ENCODE results near the gene TCN2. TPM values are rescaled to one million over a fixed set of nuclear protein-coding genes. Genes with fewer than 3 reads are reported as not detected.

TCN2 gene
- total RNA-seq, 1 donor from 2014 or later = 0.68 TPM

DNA sequence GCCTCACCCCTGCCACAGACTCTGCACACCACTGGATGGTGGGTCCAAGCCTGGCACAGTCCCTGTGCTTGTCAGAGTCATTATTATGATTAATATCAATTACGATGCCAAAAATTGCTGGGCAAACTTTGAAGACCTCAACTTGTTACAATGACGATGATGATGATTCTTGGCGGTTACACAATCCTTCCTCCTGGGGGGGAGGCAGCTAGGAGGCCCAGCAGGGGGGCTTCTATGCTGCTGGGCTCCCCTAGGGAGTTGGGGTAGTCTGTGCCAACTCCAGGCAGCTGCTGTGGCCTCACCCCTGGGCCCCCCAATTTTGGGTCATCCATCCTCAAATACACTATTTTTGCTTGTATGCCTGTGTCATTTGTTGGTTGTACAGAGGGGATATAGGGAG is 40.6 kb downstream of the TCN2 start:
- intact Hi-C loops (cut with micrococcal nuclease) = loop anchor here (5.0 kb wide), 1 partner anchor 40 kb away; the partner anchor contains the start of gene TCN2
- no peak overlapping the region for H3K4me3 Mint-ChIP-seq (ENCODE audit: low read depth)
- peaks cover 49% of the 10 kb centered on the region for H3K4me1 Mint-ChIP-seq (ENCODE audit: low read depth)

DNA sequence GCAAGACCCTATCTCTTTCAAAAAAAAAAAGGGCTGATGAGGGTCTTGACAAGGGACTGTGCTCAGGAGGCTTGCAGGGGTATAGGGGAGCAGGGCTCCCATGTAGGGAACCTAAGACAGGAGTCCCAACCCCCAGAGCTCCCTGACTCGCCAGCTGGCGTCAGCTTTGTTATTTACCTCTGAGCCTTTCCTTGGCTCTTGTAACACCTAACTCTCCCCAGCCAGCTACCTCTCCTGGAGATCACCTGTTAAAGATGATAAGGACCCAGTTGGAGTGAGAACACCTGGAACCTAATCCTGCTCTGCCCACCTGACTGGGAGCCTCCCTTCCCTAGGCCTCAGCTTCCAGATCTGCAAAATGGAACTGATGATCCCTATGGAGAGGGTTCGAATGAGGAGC is 41.9 kb downstream of the TCN2 start:
- Mint-ChIP-seq H3K4me3 (ENCODE audit: low read depth) (no peak overlapping the region), H3K36me3 (ENCODE audit: low read depth) (peaks cover 9% of the 10 kb centered on the region), H3K27ac (peak overlapping the region; percentile 83), H3K27me3 (ENCODE audit: low read depth) (no peaks in the 10 kb centered on the region), H3K9me3 (no peaks in the 10 kb centered on the region), H3K4me1 (ENCODE audit: low read depth) (peaks cover 45% of the 10 kb centered on the region)
- DNase-seq (ENCODE audit: low spot score) = no peak
- intact Hi-C loops (cut with micrococcal nuclease) = loop anchor here (1.0 to 5.0 kb wide), 4 partner anchors 14 to 93 kb away; partner anchors contain the start of genes DUSP18, SLC35E4 and TCN2

More for the DNA sequence above, 40.6 kb downstream of the TCN2 start:
- DNase-seq (ENCODE audit: low spot score) = no peak
- H3K27me3 Mint-ChIP-seq (ENCODE audit: low read depth) = no peaks in the 10 kb centered on the region
- H3K27ac Mint-ChIP-seq = no peak overlapping the region
- H3K9me3 Mint-ChIP-seq = no peaks in the 10 kb centered on the region
- H3K36me3 Mint-ChIP-seq (ENCODE audit: low read depth) = peaks cover 9% of the 10 kb centered on the region

DNA sequence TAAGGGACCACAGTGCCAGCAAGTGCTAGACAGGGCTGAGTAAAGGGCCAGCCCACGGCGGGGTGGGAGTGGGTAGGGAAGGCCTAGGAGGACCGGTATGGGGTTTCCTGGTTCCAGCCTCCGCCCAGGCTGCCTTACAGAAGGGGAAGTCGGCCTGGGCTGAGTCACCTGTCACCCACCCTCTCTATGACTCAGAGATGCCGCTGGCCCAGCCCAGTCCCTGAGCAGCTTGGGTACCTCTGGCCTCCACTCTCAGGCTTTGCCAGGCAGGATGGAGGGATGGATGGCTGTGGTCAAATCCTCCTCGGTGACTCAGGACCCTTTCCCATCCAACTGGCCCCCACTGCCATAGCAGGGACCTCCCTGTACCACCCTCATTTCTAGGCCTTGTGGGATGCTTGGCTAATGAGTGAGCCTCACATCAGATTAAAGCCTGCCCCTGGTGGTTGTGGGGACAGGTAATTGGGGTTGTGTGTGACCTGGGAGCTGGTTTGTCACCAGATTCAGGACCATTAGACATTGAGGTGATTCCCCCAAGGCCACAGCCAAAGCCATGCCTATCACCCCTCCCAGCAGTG is 42.5 kb downstream of the TCN2 start:
- H3K4me3 Mint-ChIP-seq (ENCODE audit: low read depth) = no peak overlapping the region
- H3K27me3 Mint-ChIP-seq (ENCODE audit: low read depth) = no peaks in the 10 kb centered on the region
- peak overlapping the region; percentile 83 for H3K27ac Mint-ChIP-seq
- H3K36me3 Mint-ChIP-seq (ENCODE audit: low read depth) = peaks cover 12% of the 10 kb centered on the region
- intact Hi-C loops (cut with micrococcal nuclease) = loop anchor here (1.0 to 5.0 kb wide), 4 partner anchors 15 to 93 kb away; partner anchors contain the start of genes DUSP18, SLC35E4 and TCN2
- H3K9me3 Mint-ChIP-seq = no peaks in the 10 kb centered on the region
- peaks cover 39% of the 10 kb centered on the region for H3K4me1 Mint-ChIP-seq (ENCODE audit: low read depth)
- peak; percentile 65 for DNase-seq (ENCODE audit: low spot score)

DNA sequence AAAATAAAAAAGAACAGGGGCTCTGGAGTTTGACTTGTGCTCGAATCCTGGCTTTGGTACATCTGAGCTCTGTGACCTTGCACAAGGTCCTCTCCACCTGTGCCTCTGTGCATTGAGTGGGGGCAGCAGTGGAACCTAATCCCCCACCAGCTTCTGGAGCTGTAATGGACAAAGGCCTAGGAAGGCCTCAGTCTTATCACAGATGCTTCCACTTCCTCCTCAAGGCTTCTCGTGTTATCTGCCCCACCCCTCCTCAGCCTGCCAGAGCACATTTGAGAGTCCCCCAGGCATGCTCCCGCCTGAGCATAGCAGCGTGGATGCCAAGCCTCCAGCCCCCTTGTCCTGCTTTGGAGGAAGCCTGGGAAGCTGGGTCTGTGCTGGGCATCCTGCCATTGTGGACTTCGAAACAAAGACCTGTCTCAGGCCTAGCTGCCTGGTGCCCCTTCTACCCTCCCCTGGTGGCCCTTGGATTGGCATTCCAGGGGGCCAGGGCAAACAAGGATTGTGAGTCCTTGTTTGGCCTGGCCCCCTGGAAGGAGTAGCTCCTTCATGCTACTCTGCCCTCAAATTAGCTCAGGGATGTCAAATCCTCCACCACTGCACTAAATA is 43.6 kb downstream of the TCN2 start:
- intact Hi-C loops (cut with micrococcal nuclease) = no loop called here
- H3K9me3 Mint-ChIP-seq = no peaks in the 10 kb centered on the region
- H3K4me1 Mint-ChIP-seq (ENCODE audit: low read depth) = peaks cover 36% of the 10 kb centered on the region
- DNase-seq (ENCODE audit: low spot score) = no peak
- H3K27ac Mint-ChIP-seq = peak overlapping the region; percentile 33
- H3K4me3 Mint-ChIP-seq (ENCODE audit: low read depth) = no peak overlapping the region
- peaks cover 12% of the 10 kb centered on the region for H3K36me3 Mint-ChIP-seq (ENCODE audit: low read depth)
- no peaks in the 10 kb centered on the region for H3K27me3 Mint-ChIP-seq (ENCODE audit: low read depth)

DNA sequence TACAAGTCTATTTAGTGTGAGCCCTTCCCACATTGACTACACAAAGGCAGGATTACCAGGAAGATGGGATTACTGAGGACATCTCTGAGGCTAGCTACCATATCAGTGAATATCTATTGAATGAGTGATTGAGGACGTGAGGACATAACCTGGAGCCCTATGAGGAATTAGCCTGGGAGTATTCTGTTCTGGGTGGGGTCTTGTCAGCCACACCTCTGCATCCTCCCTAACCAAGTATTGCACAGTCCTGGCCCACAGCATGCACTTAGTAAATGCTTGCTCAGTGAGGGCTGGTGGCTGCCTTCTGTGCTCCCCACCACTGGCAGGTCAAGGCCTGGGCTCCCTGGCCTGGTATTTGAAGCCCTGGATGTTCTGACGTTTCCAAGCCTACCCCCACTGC is 45.9 kb downstream of the TCN2 start:
- DNase-seq (ENCODE audit: low spot score) = no peak
- Mint-ChIP-seq H3K27ac (peak overlapping the region; percentile 29), H3K4me3 (ENCODE audit: low read depth) (no peak overlapping the region), H3K36me3 (ENCODE audit: low read depth) (peaks cover 9% of the 10 kb centered on the region), H3K27me3 (ENCODE audit: low read depth) (no peaks in the 10 kb centered on the region), H3K9me3 (no peaks in the 10 kb centered on the region), H3K4me1 (ENCODE audit: low read depth) (peaks cover 33% of the 10 kb centered on the region)
- intact Hi-C loops (cut with micrococcal nuclease) = no loop called here

DNA sequence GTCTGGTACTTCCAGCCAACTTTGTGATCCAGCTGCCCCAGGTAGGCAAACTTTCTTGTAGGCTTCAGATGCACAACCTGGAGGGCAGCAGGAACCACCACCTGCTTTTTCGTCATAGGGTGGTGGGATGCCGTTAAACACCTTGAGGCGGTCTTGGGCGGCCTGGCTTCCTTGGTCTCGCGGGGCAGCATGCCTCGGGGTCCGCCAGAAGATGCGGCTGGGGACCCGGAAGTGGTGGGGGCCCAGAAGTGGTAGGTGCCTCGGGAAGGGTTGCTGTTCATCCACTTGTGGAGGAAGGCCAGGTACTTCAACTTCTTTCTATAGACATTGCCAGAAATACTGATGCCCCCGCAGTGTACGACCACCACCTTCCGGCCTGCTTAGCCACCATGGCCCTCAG is 47.4 kb downstream of the TCN2 start:
- Mint-ChIP-seq H3K4me1 (ENCODE audit: low read depth) (peaks cover 24% of the 10 kb centered on the region), H3K36me3 (ENCODE audit: low read depth) (peaks cover 3% of the 10 kb centered on the region), H3K27ac (no peak overlapping the region), H3K4me3 (ENCODE audit: low read depth) (no peak overlapping the region), H3K27me3 (ENCODE audit: low read depth) (no peaks in the 10 kb centered on the region), H3K9me3 (no peaks in the 10 kb centered on the region)
- intact Hi-C loops (cut with micrococcal nuclease) = no loop called here
- no peak for DNase-seq (ENCODE audit: low spot score)

DNA sequence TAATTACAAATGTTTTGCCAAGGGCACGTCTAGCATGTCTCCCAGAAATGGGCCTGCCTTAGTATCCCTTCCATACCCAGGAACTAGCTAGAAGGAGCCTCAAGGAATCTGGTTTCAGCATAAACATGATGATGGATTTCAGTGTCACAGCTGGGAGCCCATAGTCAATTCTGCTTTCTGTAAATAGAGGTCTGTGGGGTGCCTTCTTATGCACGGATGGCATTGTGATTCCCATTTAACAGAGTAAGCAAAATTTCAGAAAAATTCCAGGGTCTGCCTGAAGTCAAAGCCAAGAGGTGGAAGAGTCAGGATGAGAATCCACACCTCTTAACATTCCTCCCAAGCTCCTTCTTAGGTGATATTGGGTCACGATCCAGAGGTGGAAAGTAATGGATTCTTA is 48.6 kb downstream of the TCN2 start:
- no peak for DNase-seq (ENCODE audit: low spot score)
- Mint-ChIP-seq H3K4me1 (ENCODE audit: low read depth) (peaks cover 19% of the 10 kb centered on the region), H3K27me3 (ENCODE audit: low read depth) (no peaks in the 10 kb centered on the region), H3K9me3 (no peaks in the 10 kb centered on the region), H3K27ac (no peak overlapping the region), H3K36me3 (ENCODE audit: low read depth) (peaks cover 13% of the 10 kb centered on the region), H3K4me3 (ENCODE audit: low read depth) (no peak overlapping the region)
- intact Hi-C loops (cut with micrococcal nuclease) = no loop called here

DNA sequence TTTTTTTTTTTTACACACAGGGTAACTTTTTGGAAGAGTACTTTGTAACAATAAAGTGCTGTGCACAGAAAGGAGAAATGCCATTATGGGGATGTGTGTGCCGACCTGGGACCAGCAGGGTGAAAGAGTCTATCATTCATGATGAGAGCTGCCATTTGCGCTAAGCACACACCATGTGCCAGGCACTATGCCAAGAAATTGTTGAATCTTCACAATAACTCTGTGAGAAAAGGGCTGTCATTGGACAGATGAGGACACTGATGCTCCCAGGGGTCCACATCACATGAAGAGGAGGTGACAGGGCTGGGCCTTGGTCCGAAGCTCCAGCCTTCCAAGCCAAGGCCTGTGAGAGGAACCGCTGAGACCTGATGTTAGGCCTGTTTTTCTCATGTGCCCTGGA is 55.1 kb downstream of the TCN2 start:
- Mint-ChIP-seq H3K36me3 (ENCODE audit: low read depth) (peaks cover 32% of the 10 kb centered on the region), H3K4me1 (ENCODE audit: low read depth) (peaks cover 11% of the 10 kb centered on the region), H3K4me3 (ENCODE audit: low read depth) (no peak overlapping the region), H3K9me3 (no peaks in the 10 kb centered on the region), H3K27ac (no peak overlapping the region), H3K27me3 (ENCODE audit: low read depth) (no peaks in the 10 kb centered on the region)
- DNase-seq (ENCODE audit: low spot score) = no peak
- intact Hi-C loops (cut with micrococcal nuclease) = no loop called here

DNA sequence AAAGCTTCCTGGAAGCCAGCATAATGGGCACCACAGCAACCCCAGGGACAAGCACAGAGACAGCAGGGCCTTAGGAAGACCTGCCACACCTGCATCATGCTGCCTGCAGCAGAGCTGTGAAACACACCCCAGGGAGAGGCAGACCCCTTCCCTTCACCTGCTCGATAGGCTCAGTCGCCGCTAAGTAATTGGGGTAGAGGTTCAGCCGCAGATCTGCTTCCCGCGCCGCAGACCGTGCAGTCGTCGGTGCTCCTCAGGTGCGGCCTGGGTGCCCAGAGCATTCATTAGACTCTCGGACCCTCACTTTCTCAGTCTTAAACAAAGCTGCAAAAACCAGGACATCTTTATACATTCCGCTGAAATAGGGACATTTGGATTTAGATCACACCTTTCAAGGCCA is 57.8 kb downstream of the TCN2 start:
- H3K4me1 Mint-ChIP-seq (ENCODE audit: low read depth) = peaks cover 16% of the 10 kb centered on the region
- peaks cover 7% of the 10 kb centered on the region for H3K27me3 Mint-ChIP-seq (ENCODE audit: low read depth)
- no peak overlapping the region for H3K27ac Mint-ChIP-seq
- intact Hi-C loops (cut with micrococcal nuclease) = no loop called here
- no peak overlapping the region for H3K4me3 Mint-ChIP-seq (ENCODE audit: low read depth)
- peaks cover 30% of the 10 kb centered on the region for H3K36me3 Mint-ChIP-seq (ENCODE audit: low read depth)
- no peaks in the 10 kb centered on the region for H3K9me3 Mint-ChIP-seq
- no peak for DNase-seq (ENCODE audit: low spot score)

DNA sequence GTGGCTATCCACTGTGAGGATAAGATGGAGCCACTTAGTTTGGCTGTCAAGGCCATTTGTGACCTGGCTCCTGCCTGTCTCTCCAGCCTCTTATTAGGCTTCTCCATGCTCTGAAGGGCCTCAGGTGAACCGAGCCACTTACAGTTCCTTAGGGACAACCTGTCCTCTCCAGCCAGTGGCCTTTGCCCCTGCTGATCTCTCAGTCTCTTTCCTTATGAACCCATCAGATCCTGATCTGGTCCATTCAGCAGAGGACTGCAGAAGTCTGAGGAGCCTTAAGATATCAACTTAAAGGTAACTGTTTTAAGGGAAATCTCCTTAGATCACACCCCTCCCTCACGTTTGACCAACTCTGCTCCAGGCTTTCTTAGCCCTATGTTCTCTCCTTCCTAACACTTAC is 58.3 kb downstream of the TCN2 start:
- H3K9me3 Mint-ChIP-seq = no peaks in the 10 kb centered on the region
- no peak overlapping the region for H3K27ac Mint-ChIP-seq
- intact Hi-C loops (cut with micrococcal nuclease) = no loop called here
- H3K4me3 Mint-ChIP-seq (ENCODE audit: low read depth) = no peak overlapping the region
- peaks cover 16% of the 10 kb centered on the region for H3K4me1 Mint-ChIP-seq (ENCODE audit: low read depth)
- DNase-seq (ENCODE audit: low spot score) = no peak
- peaks cover 7% of the 10 kb centered on the region for H3K27me3 Mint-ChIP-seq (ENCODE audit: low read depth)
- H3K36me3 Mint-ChIP-seq (ENCODE audit: low read depth) = peaks cover 25% of the 10 kb centered on the region

DNA sequence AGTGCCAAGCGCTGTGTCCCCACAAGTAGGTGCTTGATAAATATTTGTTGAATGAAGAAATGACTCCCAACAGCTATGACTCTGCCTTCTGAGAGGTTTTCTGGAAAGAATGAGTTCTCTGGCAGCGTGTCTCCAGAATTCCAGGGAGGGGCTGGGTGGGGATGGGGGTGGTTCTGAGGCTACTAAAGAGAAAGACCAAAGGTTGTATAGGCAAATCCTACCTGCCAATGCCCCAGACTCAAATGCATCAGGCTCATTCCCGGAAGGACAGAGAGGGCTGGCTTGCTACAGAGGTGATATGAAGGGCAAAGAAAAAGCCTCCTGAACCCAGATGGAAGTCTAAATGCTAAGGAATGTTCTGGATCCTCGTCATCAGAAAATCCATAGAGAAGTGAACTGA is 58.8 kb downstream of the TCN2 start:
- Mint-ChIP-seq H3K9me3 (no peaks in the 10 kb centered on the region), H3K4me3 (ENCODE audit: low read depth) (no peak overlapping the region), H3K4me1 (ENCODE audit: low read depth) (peaks cover 16% of the 10 kb centered on the region), H3K27ac (no peak overlapping the region), H3K36me3 (ENCODE audit: low read depth) (peaks cover 22% of the 10 kb centered on the region), H3K27me3 (ENCODE audit: low read depth) (peaks cover 7% of the 10 kb centered on the region)
- no peak for DNase-seq (ENCODE audit: low spot score)
- intact Hi-C loops (cut with micrococcal nuclease) = no loop called here

DNA sequence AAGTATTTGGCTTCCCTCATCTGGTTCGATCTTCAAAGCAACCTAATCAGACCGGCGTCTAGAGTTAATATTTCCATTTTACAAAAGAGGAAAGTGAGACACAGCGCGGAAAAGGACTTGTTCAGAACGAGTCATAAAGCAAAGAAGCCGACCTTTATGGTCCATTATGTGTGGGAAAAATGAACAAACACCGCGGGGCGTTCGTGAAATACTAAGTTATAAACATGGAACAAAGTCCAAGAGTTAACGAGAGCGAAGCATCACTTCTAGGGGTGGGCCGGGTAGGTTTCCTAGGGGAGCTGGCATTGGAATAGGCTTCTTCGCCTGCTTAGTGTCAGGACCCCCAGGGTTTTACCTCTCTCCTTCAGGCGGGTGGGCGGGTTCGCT is 60.1 kb downstream of the TCN2 start:
- Mint-ChIP-seq H3K4me3 (ENCODE audit: low read depth) (peak overlapping the region; percentile 87), H3K27ac (peak overlapping the region; percentile 59), H3K36me3 (ENCODE audit: low read depth) (peaks cover 20% of the 10 kb centered on the region), H3K9me3 (no peaks in the 10 kb centered on the region), H3K4me1 (ENCODE audit: low read depth) (peaks cover 16% of the 10 kb centered on the region), H3K27me3 (ENCODE audit: low read depth) (peaks cover 7% of the 10 kb centered on the region)
- DNase-seq (ENCODE audit: low spot score) = no peak
- intact Hi-C loops (cut with micrococcal nuclease) = loop anchor here (1.0 kb wide), 2 partner anchors 18 to 33 kb away; no protein-coding TSS in a partner anchor

All from activated T-helper 2 cell treated with anti-CD3 and anti-CD28 coated beads, Interferon-gamma antibody, Interleukin-2, Interleukin-4, amounts not matched to agents 10 μg/mL and 5 μg/mL and 100 μg/mL, durations not matched to agents 14 hours and 24 hours and 36 hours (primary cell).